Loucy (cell line): ENCODE results near the gene WEE2.

Experiments used
- H2AFZ ChIP-seq: fragments of 200-600 bp; sonication (generic); 2 replicates; pipeline ENCODE4 v1.6.0; 2016; ENCODE audit warnings: antibody characterized with exemption, mild to moderate bottlenecking, low read length, moderate library complexity
- H3F3A ChIP-seq: fragments of 200-600 bp; 2 replicates; pipeline ENCODE4 v1.6.0; 2016; ENCODE audit warnings: antibody characterized with exemption, low read depth, mild to moderate bottlenecking
- H3K27me3 ChIP-seq: fragments of 200-600 bp; sonication (generic); 2 replicates; pipeline ENCODE4 v1.6.1; 2014; ENCODE audit warnings: low read length, mild to moderate bottlenecking; ENCODE audit not compliant: insufficient read depth, poor library complexity, severe bottlenecking
- H3K36me3 ChIP-seq: fragments of 200-600 bp; sonication (generic); 2 replicates; pipeline ENCODE4 v1.6.1; 2016; ENCODE audit warnings: low read length; ENCODE audit not compliant: insufficient read depth
- H3K4me1 ChIP-seq: fragments of 200-600 bp; sonication (generic); 2 replicates; pipeline ENCODE4 v1.5.1; 2014; ENCODE audit warnings: low read length, mild to moderate bottlenecking; ENCODE audit not compliant: insufficient read depth, poor library complexity, severe bottlenecking
- H3K4me2 ChIP-seq: fragments of 200-600 bp; sonication (generic); 2 replicates; pipeline ENCODE4 v1.6.0; 2014; ENCODE audit warnings: antibody characterized with exemption, low read length, low read depth, mild to moderate bottlenecking; ENCODE audit not compliant: poor library complexity, severe bottlenecking
- H3K4me3 ChIP-seq: fragments of 200-600 bp; sonication (generic); 2 replicates; pipeline ENCODE4 v1.5.1; 2014; ENCODE audit warnings: low read length, mild to moderate bottlenecking, mixed read lengths; ENCODE audit not compliant: poor library complexity, severe bottlenecking
- H3K79me2 ChIP-seq: fragments of 200-600 bp; sonication (generic); 2 replicates; pipeline ENCODE4 v1.6.1; 2014; ENCODE audit warnings: low read length; ENCODE audit not compliant: insufficient read depth
- H3K9ac ChIP-seq: fragments of 200-600 bp; sonication (generic); 2 replicates; pipeline ENCODE4 v1.6.0; 2014; ENCODE audit warnings: mild to moderate bottlenecking, low read depth, low read length, moderate library complexity; ENCODE audit not compliant: poor library complexity, severe bottlenecking
- H3K9me2 ChIP-seq: fragments of 200-600 bp; sonication (generic); replicated peaks from 2 replicates; pipeline ENCODE4 v1.6.1; 2016; ENCODE audit warnings: low read depth, low read length, mixed read lengths
- H3K9me3 ChIP-seq: fragments of 200-600 bp; sonication (generic); 2 replicates; pipeline ENCODE4 v1.6.1; 2014; ENCODE audit warnings: mild to moderate bottlenecking, antibody characterized with exemption, low read length, low read depth; ENCODE audit not compliant: insufficient read depth
- H4K20me1 ChIP-seq: fragments of 200-600 bp; sonication (generic); 2 replicates; pipeline ENCODE4 v1.6.0; 2014; ENCODE audit warnings: antibody characterized with exemption, low read length, mild to moderate bottlenecking; ENCODE audit not compliant: insufficient read depth, poor library complexity, severe bottlenecking
- EZH2phosphoT487 ChIP-seq: fragments of 200-600 bp; IDR thresholded peaks from 2 replicates; pipeline ENCODE4 v1.6.1; 2018; ENCODE audit warnings: antibody characterized with exemption, mild to moderate bottlenecking, moderate library complexity, borderline replicate concordance
- TF ChIP-seq, protein P1 (sequence below): fragments of 200-600 bp; sonication (generic); conservative IDR thresholded peaks from 2 replicates; pipeline ENCODE4 v1.5.1; 2014; ENCODE audit warnings: mild to moderate bottlenecking, antibody characterized with exemption, low read length

The WEE2 gene

DNA sequence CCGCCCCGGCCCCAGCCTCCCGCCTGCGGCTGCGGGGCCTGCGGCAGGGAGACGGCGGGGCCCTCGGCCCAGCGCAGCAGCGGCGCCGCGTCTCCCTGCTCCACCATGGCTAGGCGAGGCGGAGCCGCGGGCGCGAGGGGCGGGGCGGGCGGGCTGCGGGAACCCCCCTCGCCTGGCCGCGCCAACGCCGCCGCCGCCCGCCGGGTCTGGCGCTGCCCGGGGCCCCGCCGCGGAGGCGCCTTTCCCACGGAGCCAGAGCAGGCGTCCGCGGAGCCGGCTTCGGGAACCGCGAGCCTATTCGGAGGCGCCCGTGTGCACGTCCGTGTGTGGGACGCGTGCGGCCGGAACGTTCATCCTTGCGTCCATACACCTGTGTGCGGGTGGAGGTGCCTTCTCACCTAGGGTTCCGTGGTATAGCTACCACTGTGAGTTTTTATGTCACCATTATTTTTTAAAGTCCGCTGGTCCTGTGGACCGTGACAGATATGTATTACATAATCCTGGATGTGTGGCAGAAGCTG lies 6.0 kb upstream of the WEE2 start, which contains the start of gene DENND11:
TSS of gene DENND11 (minus strand) at position 120 of the 521 bp plus-strand sequence. CDS start at position 107, 13 bp downstream.
- no peak for TF ChIP-seq EZH2phosphoT487
- TF ChIP-seq, protein P1, sequence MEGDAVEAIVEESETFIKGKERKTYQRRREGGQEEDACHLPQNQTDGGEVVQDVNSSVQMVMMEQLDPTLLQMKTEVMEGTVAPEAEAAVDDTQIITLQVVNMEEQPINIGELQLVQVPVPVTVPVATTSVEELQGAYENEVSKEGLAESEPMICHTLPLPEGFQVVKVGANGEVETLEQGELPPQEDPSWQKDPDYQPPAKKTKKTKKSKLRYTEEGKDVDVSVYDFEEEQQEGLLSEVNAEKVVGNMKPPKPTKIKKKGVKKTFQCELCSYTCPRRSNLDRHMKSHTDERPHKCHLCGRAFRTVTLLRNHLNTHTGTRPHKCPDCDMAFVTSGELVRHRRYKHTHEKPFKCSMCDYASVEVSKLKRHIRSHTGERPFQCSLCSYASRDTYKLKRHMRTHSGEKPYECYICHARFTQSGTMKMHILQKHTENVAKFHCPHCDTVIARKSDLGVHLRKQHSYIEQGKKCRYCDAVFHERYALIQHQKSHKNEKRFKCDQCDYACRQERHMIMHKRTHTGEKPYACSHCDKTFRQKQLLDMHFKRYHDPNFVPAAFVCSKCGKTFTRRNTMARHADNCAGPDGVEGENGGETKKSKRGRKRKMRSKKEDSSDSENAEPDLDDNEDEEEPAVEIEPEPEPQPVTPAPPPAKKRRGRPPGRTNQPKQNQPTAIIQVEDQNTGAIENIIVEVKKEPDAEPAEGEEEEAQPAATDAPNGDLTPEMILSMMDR = no peak
- H3K4me2 ChIP-seq = peak within 1 kb of the TSS; percentile 90
- H2AFZ ChIP-seq = peak within 1 kb of the TSS; percentile 89
- H4K20me1 ChIP-seq = peaks cover 17% of the 10 kb centered on the region
- H3K9me2 ChIP-seq = no peaks in the 10 kb centered on the region
- H3F3A ChIP-seq = no peaks in the 10 kb centered on the region
- H3K4me1 ChIP-seq = peaks cover 40% of the 10 kb centered on the region
- peaks cover 32% of the 10 kb centered on the region; the same call in 1 of the 2 replicates for H3K79me2 ChIP-seq
- peak within 1 kb of the TSS; percentile 87 for H3K4me3 ChIP-seq
- H3K9ac ChIP-seq = peak within 1 kb of the TSS; percentile 58
- no peaks in the 10 kb centered on the region for H3K36me3 ChIP-seq
- no peaks in the 10 kb centered on the region for H3K9me3 ChIP-seq
- H3K27me3 ChIP-seq = no peaks in the 10 kb centered on the region

DNA sequence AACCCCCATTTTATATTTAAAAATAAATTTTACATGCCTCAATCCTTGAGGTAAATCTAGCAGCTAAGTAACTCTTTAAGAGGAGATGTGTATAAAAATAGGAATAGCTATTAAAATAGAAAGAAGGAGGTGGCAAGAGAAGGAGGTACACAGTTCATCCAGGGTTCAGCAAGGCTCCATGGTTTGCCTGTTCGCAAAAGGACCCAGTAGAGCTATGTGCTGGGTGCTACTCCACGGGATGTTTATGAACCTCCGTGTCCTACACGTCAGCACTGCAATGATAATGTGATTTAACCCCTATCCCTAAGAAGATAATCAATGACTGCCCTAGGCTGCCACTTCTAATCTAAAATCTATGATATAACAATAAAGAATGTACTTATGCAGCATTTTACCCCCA lies 5.3 kb upstream of the WEE2 start:
- Histone ChIP-seq H3K9me2 (no peaks in the 10 kb centered on the region), H3K4me1 (peaks cover 32% of the 10 kb centered on the region), H3K36me3 (no peaks in the 10 kb centered on the region), H2AFZ (no peak overlapping the region), H3K4me3 (no peak overlapping the region), H3K27me3 (no peaks in the 10 kb centered on the region), H3K9me3 (no peaks in the 10 kb centered on the region), H3K4me2 (peak overlapping the region; percentile 83), H3F3A (no peaks in the 10 kb centered on the region), H4K20me1 (peaks cover 9% of the 10 kb centered on the region), H3K79me2 (peaks cover 26% of the 10 kb centered on the region; the same call in 1 of the 2 replicates), H3K9ac (no peak overlapping the region)
- TF ChIP-seq EZH2phosphoT487 = no peak
- TF ChIP-seq, protein P1 = no peak

DNA sequence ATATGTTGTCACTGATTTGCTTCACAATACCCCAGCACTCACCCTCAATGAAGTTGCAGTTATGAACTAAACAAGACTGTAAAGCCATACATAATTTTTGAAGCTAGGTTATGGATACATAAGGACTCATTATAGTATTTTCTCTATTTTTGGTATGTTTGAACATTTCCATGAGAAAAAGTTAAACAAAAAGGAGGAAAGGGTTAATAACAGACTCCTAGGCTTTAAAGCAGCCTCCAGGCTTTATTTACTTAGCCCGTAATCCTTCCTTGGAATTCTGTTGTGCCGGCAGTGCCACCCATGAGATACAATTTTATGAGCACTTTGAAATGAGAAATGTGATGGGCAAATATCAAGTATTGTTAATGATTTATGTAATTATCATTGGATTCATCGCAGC lies 4.0 kb upstream of the WEE2 start:
- TF ChIP-seq, protein P1 = no peak
- TF ChIP-seq EZH2phosphoT487 = no peak

More for the DNA sequence above, 4.0 kb upstream of the WEE2 start:
- no peaks in the 10 kb centered on the region for H3F3A ChIP-seq
- no peaks in the 10 kb centered on the region for H3K9me3 ChIP-seq
- no peaks in the 10 kb centered on the region for H3K36me3 ChIP-seq
- no peak overlapping the region for H3K4me3 ChIP-seq
- no peak overlapping the region for H3K4me2 ChIP-seq
- H2AFZ ChIP-seq = no peak overlapping the region
- no peak overlapping the region for H3K9ac ChIP-seq
- peaks cover 15% of the 10 kb centered on the region; the same call in 1 of the 2 replicates for H3K79me2 ChIP-seq
- H3K9me2 ChIP-seq = no peaks in the 10 kb centered on the region
- H4K20me1 ChIP-seq = peaks cover 7% of the 10 kb centered on the region
- no peaks in the 10 kb centered on the region for H3K27me3 ChIP-seq
- H3K4me1 ChIP-seq = peaks cover 21% of the 10 kb centered on the region
